Left forelimb (tissue), 1 donor: ENCODE results near the gene EPOP.
"Not testable (repeated sequence)": the region's sequence is repeated elsewhere in the genome, so short reads cannot be mapped to it uniquely, and the experiment has no call there.

Experiments used
- DNase-seq: peaks from one replicate; pipeline ENCODE4 v3.0.0-alpha.2; 2018; ENCODE audit warnings: low spot score

EPOP gene

GRCh38 chr17:38673707-38674013 is 1.1 kb downstream of the EPOP start:
- DNase-seq, result no peak

- DNase-seq, result no peak
These were observed 1.7 kb downstream of the EPOP start for GRCh38 chr17:38672788-38673706.

- DNase-seq, result no peak
These were observed 2.6 kb downstream of the EPOP start for GRCh38 chr17:38671939-38672720.

- DNase-seq, result no peak
These were observed 5.2 kb downstream of the EPOP start for GRCh38 chr17:38669520-38669919.

GRCh38 chr17:38667787-38668122 is 7.0 kb downstream of the EPOP start:
- DNase-seq, result no peak

- no peak for DNase-seq
These were observed 7.5 kb downstream of the EPOP start for GRCh38 chr17:38667099-38667786.

GRCh38 chr17:38663964-38664644 is 10.7 kb downstream of the EPOP start:
- no peak for DNase-seq

- DNase-seq, result no peak
These were observed 11.5 kb downstream of the EPOP start for GRCh38 chr17:38663125-38663751.

- DNase-seq, result no peak
These were observed 14.4 kb downstream of the EPOP start for GRCh38 chr17:38660097-38661025.

GRCh38 chr17:38659415-38659814 is 15.3 kb downstream of the EPOP start:
- no peak for DNase-seq

- no peak for DNase-seq
These were observed 15.9 kb downstream of the EPOP start for GRCh38 chr17:38658741-38659345.

- DNase-seq, result no peak
These were observed 16.7 kb downstream of the EPOP start for GRCh38 chr17:38657824-38658740.

- DNase-seq, result no peak
These were observed 17.6 kb downstream of the EPOP start for GRCh38 chr17:38656959-38657823.

- DNase-seq, result no peak
These were observed 20.1 kb downstream of the EPOP start for GRCh38 chr17:38654411-38655398.

- DNase-seq, result no peak
These were observed 21.1 kb downstream of the EPOP start for GRCh38 chr17:38653679-38654078.

GRCh38 chr17:38653230-38653629 is 21.5 kb downstream of the EPOP start:
- DNase-seq, result no peak

GRCh38 chr17:38650653-38651173 is 24.0 kb downstream of the EPOP start:
- not testable (repeated sequence) for DNase-seq
